ENCODE results near the gene TRIB2.

The TRIB2 gene

DNA sequence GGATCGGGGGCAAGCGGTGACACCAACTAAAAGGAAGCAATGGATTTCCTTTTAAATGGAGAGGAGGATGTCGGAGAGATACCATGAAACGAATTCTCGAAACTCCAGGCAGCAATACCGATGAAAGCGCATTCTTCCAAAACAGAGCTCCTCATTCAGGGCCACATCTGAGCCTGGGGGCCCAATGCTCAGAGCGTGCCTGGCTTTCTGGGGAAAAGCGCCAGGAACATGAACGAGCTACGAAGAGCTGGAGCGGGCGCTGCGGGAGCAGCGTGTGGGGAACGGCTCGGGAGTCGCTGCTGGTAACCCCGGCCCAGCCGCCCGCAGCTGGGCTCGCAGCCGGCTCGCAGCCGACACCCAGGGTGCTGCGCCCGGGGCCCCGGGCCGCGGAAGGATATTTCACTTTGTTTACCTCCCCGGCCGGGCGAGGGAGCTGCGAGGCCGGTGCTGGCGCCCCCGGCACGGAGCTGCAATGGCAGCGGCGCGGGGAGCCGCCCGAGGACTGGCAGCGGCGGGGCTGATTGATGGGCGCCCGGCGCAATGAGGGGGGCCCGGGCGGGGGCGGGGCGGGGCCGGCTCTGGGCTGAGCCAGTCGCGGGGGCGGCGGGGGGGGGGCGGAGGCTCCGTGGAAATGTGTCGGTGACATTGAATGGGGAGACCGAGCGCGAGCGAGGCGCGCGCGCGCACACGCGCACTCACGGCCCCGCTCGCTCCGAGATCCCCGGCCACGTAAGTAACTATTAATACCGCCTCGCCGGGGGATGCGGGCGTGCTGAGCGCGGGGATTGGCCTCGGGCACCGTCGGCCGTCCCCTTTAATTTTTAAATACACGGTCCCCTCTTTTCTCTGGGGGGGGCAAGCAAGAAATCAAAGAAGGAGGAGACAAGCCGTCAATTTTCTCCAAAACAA lies at the start of gene TRIB2:
TSS of gene TRIB2 (plus strand) at position 655 of the 909 bp plus-strand sequence. CDS start 1,372 bp downstream, outside the sequence.
- DNase-seq (ENCODE audit: extremely low spot score): peak; percentile 72
- CTCF ChIA-PET: interaction anchor here (0.7 to 3.2 kb wide), 16 partner anchors 9 to 1024 kb away, joined by 3 to 10 read pairs (median 4); no protein-coding TSS in a partner anchor
- POLR2A ChIA-PET: no interaction called here
- TF ChIP-seq, protein P1, sequence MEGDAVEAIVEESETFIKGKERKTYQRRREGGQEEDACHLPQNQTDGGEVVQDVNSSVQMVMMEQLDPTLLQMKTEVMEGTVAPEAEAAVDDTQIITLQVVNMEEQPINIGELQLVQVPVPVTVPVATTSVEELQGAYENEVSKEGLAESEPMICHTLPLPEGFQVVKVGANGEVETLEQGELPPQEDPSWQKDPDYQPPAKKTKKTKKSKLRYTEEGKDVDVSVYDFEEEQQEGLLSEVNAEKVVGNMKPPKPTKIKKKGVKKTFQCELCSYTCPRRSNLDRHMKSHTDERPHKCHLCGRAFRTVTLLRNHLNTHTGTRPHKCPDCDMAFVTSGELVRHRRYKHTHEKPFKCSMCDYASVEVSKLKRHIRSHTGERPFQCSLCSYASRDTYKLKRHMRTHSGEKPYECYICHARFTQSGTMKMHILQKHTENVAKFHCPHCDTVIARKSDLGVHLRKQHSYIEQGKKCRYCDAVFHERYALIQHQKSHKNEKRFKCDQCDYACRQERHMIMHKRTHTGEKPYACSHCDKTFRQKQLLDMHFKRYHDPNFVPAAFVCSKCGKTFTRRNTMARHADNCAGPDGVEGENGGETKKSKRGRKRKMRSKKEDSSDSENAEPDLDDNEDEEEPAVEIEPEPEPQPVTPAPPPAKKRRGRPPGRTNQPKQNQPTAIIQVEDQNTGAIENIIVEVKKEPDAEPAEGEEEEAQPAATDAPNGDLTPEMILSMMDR (IDR thresholded peaks at IDR 0.05; ENCODE audit: control extremely low read depth, extremely low read depth, low read depth, missing control alignments): peak; percentile 37

DNA sequence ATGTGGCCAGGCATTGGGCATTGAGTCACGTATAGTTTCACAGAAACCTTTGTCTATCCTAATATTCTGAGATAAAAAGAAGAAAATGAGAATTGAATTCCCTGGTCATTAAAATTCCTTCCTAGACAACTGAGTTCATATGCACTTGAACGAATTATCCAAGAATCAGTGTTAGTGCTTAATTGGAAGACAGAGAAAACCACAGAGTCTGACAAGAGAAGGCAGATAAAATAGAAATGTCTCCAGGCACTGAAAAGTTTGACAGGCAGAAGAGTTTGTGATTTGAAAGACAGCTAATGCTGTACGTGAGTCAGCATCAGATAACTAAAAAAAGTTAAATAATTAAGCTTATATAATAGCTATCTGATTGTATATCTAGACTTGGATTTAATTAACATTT lies 47.7 kb upstream of the TRIB2 start:
- CTCF ChIA-PET: interaction anchor here (0.8 to 1.6 kb wide), 4 partner anchors 9 to 33 kb away, joined by 3 to 6 read pairs (median 3); no protein-coding TSS in a partner anchor
- no peak for DNase-seq (ENCODE audit: extremely low spot score)
- TF ChIP-seq, protein P1 (IDR thresholded peaks at IDR 0.05; ENCODE audit: control extremely low read depth, extremely low read depth, low read depth, missing control alignments): no peak
- POLR2A ChIA-PET: no interaction called here

DNA sequence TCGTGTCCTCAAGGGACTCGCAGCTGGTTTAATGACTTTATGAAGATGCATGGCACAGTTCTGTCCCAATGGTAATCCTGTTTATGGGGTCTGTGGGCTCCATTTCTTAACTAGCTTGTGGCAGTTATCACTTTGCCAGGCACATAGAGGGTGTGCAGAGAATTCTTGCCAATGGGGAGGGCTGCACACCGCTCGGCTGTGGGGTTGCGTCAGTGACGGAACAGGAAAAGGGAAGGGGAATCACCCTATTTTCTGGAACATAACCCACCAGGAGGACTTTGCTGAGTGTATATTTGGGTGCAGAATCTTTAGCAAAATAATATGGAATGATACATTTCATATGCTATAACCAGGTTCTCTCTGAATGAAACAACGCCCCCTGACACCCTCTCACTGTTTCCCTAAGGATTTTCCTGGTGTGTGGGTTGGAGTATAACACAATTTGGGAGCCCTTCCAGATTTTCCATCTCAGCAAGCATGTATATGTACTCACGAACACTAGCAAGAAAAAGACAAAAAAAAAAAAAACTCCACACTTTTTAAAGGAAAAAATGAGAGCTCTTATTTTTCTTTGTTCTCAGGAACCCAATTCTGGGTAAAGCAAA lies 43.9 kb upstream of the TRIB2 start:
- TF ChIP-seq, protein P1 (IDR thresholded peaks at IDR 0.05; ENCODE audit: control extremely low read depth, extremely low read depth, low read depth, missing control alignments): no peak
- DNase-seq (ENCODE audit: extremely low spot score): no peak
- CTCF ChIA-PET: interaction anchor here (1.0 to 2.3 kb wide), 2 partner anchors 21 to 43 kb away, joined by 3 to 8 read pairs; partner anchors contain the start of gene TRIB2
- POLR2A ChIA-PET: no interaction called here

DNA sequence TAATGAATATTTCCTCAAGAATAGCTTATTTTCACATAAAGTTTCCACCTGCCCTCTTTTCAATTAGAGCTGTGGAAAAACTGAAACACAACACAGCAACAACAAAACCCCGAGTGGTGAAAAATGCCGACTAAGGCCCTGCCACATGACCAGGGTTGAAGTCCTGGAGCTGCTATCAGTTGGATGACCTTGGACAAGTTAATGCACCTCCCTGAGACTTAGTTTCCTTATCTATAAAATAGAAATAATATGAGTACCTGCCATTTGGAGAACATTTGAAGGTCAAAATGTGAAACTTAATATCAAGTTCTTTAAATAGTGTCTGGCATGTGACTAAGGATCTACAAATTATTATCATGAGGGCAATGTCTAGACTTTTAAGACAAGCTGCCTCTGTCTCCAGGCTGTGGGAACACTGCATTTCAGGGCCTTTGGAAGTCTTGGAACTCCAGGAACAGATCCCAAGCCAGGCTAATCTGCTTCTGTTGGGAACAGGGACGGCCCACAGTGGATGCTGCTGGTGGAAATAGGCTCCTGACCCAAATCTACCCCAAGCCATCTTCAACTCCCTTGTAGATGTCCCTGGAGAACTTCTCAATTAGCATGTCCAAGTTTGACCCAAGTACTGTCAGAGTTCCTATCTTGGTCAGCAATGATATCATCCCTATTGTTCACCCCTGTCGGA lies 42.0 kb upstream of the TRIB2 start:
- TF ChIP-seq, protein P1 (IDR thresholded peaks at IDR 0.05; ENCODE audit: control extremely low read depth, extremely low read depth, low read depth, missing control alignments): no peak

DNA sequence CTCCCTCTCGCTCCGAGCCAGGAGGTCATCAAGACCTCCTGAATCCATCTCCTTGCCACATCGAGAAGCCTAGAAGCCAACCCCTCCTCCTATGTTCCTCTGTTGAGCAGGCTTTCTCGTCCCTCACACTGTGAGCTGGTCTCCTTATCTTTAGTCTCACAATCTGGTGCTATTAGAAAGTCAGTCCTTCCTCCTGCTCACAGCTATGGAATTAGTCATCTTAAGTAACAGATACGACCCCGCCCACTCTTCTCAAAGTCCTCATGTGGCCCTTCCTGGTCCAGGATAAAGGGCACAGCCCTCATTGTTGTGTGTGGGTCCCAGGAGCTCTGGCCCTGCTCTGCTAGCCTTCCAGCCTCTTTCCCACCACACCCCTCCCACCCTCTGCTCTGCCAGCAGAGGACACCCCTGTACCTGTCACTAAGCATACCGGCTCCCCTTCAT lies 41.4 kb upstream of the TRIB2 start:
- ChIA-PET CTCF (interaction anchor here (0.8 kb wide), 1 partner anchor 35 kb away, joined by 3 read pairs; no protein-coding TSS in a partner anchor), POLR2A (no interaction called here)
- TF ChIP-seq, protein P1 (IDR thresholded peaks at IDR 0.05; ENCODE audit: control extremely low read depth, extremely low read depth, low read depth, missing control alignments): no peak
- DNase-seq (ENCODE audit: extremely low spot score): no peak

More for the DNA sequence above, 42.0 kb upstream of the TRIB2 start:
- POLR2A ChIA-PET: no interaction called here
- no peak for DNase-seq (ENCODE audit: extremely low spot score)
- CTCF ChIA-PET: interaction anchor here (2.3 kb wide), 1 partner anchor 23 kb away, joined by 8 read pairs; no protein-coding TSS in a partner anchor

DNA sequence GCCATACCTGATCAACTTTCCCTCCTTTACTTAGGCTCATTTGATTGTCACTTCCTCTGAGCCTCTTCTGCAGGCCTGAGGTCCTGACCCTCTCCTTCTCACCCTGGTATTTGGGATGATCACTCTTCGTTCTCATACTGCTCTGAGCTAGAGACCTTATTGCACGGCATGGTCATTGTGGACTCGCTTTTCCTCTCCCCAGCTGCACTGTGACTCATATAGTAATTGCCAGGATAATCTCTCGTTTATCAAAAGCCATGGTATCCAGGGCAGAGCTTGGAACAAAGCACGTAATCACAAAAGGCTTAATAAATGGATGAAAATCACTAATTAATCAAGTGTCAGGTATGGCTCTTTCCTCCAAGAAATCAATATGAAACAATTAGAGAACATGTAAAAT lies 40.9 kb upstream of the TRIB2 start:
- TF ChIP-seq, protein P1 (IDR thresholded peaks at IDR 0.05; ENCODE audit: control extremely low read depth, extremely low read depth, low read depth, missing control alignments): no peak
- ChIA-PET CTCF (interaction anchor here (0.8 kb wide), 1 partner anchor 36 kb away, joined by 3 read pairs; no protein-coding TSS in a partner anchor), POLR2A (no interaction called here)
- DNase-seq (ENCODE audit: extremely low spot score): no peak
